Astrocyte (in vitro differentiated cells and primary cell): ENCODE data around the gene HOXB7. TPM values are rescaled to one million over a fixed set of nuclear protein-coding genes. Genes with fewer than 3 reads are reported as not detected.

Experiments used
- DNase-seq: peaks from one replicate; pipeline ENCODE4 v3.0.0-alpha.2; 2010; ENCODE audit warnings: low read depth
- FAIRE-seq: peaks from 2 replicates; lab custom pipeline; 2011; peaks lifted over from hg19 to GRCh38; lab: Jason Lieb, UNC
- H2AFZ ChIP-seq: 2 replicates; pipeline ENCODE4 v1.6.0; 2012; ENCODE audit warnings: low read depth, low read length, inconsistent platforms
- H3K27ac ChIP-seq: 2 replicates; pipeline ENCODE4 v1.5.1; 2011; ENCODE audit warnings: low read depth, low read length, inconsistent platforms
- H3K27me3 ChIP-seq: 2 replicates; pipeline ENCODE4 v1.6.0; 2011; ENCODE audit warnings: low read length, inconsistent platforms; ENCODE audit not compliant: insufficient read depth
- H3K36me3 ChIP-seq: 2 replicates; pipeline ENCODE4 v1.5.1; 2011; ENCODE audit warnings: low read length, inconsistent platforms; ENCODE audit not compliant: insufficient read depth
- H3K4me1 ChIP-seq: 2 replicates; pipeline ENCODE4 v1.5.1; 2011; ENCODE audit warnings: low read length, inconsistent platforms; ENCODE audit not compliant: insufficient read depth
- H3K4me2 ChIP-seq: 2 replicates; pipeline ENCODE4 v1.6.0; 2012; ENCODE audit warnings: low read length, inconsistent platforms
- H3K4me3 ChIP-seq: 2 replicates; pipeline ENCODE4 v1.5.1; 2011; ENCODE audit warnings: low read depth, mild to moderate bottlenecking, low read length, inconsistent platforms; ENCODE audit not compliant: insufficient read depth
- H3K79me2 ChIP-seq: 2 replicates; pipeline ENCODE4 v1.6.0; 2012; ENCODE audit warnings: mild to moderate bottlenecking, low read length, inconsistent platforms; ENCODE audit not compliant: insufficient read depth
- H3K9ac ChIP-seq: 2 replicates; pipeline ENCODE4 v1.6.0; 2012; ENCODE audit warnings: mild to moderate bottlenecking, low read length, inconsistent platforms
- H3K9me3 ChIP-seq: 2 replicates; pipeline ENCODE4 v1.5.1; 2012; ENCODE audit warnings: low read depth, mild to moderate bottlenecking, low read length, inconsistent platforms; ENCODE audit not compliant: insufficient read depth
- H4K20me1 ChIP-seq: 2 replicates; pipeline ENCODE4 v1.6.0; 2012; ENCODE audit warnings: low read length, inconsistent platforms; ENCODE audit not compliant: insufficient read depth
- H3K27ac Mint-ChIP-seq: one replicate; pipeline ENCODE4 v1.8.0; 2021; ENCODE audit warnings: mild to moderate bottlenecking, mixed read lengths; ENCODE audit not compliant: unreplicated experiment
- H3K27me3 Mint-ChIP-seq: one replicate; pipeline ENCODE4 v1.8.0; 2021; ENCODE audit warnings: low read depth, mixed read lengths; ENCODE audit not compliant: unreplicated experiment
- H3K36me3 Mint-ChIP-seq: one replicate; pipeline ENCODE4 v1.8.0; 2021; ENCODE audit warnings: low read depth, mixed read lengths; ENCODE audit not compliant: unreplicated experiment
- H3K4me1 Mint-ChIP-seq: one replicate; pipeline ENCODE4 v1.8.0; 2021; ENCODE audit warnings: low read depth, mixed read lengths; ENCODE audit not compliant: unreplicated experiment
- H3K4me3 Mint-ChIP-seq: one replicate; pipeline ENCODE4 v1.8.0; 2021; ENCODE audit warnings: mild to moderate bottlenecking, moderate library complexity, mixed read lengths; ENCODE audit not compliant: unreplicated experiment
- H3K9me3 Mint-ChIP-seq: one replicate; pipeline ENCODE4 v1.8.0; 2021; ENCODE audit warnings: mild to moderate bottlenecking, mixed read lengths; ENCODE audit not compliant: unreplicated experiment
- CTCF ChIP-seq: IDR thresholded peaks from 2 replicates; pipeline ENCODE4 v1.5.1; 2011; ENCODE audit warnings: low read depth, mild to moderate bottlenecking, inconsistent platforms, low read length, moderate library complexity; ENCODE audit not compliant: insufficient read depth
- EZH2 ChIP-seq: IDR thresholded peaks from 2 replicates; pipeline ENCODE4 v1.6.1; 2012; ENCODE audit warnings: mild to moderate bottlenecking, low read length, inconsistent platforms; ENCODE audit not compliant: insufficient read depth
- total RNA-seq: library from RNA; stranded (reverse); gene quantifications from 2 replicates; pipeline ENCODE4 v1.2.1, GENCODE V29; 2021

Gene HOXB7
- total RNA-seq, 1 donor from 2014 or later: not detected

DNA sequence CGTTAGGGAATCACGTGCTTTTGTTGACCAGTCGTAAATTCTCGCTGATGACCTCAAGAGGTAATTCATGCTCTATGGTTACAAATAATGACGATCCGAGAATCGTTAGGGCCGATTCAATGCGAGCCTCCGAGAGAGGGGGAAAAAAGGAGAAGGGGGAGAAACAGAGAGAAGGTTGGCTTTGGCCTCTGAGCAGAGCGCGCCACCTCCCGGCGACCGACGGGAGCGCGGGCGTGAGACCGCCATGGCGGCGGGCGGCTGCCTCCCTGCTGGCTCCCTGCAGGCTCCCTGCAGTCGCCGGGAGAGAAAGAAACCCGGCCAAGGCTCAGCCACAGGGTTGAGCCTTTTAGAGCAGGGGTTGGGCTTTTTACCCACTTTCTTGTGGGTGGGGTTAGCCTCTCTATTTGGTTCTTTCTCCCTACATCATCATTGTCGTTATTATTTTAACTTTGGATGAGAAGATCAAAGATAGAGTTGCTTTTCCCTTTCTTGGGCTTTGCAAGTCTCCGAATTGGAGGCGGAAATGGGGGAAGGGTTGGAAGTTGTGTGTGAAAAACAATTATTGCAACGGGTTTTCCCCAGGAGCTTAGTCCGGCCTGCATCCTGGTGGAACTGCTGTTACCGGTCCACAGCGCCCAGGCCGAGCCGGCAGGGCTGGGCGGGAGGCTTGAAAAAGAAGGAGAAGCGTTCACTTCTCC, 16.8 kb downstream of the HOXB7 start:
- H3K27ac ChIP-seq: peak overlapping the region; percentile 31
- H3K36me3 ChIP-seq: no peaks in the 10 kb centered on the region
- no peaks in the 10 kb centered on the region for H3K9me3 ChIP-seq
- peaks cover 20% of the 10 kb centered on the region for H3K79me2 ChIP-seq
- peak; percentile 55 for FAIRE-seq
- Mint-ChIP-seq H3K9me3 (peaks cover 35% of the 10 kb centered on the region), H3K27ac (peak overlapping the region; percentile 18), H3K27me3 (peaks cover 91% of the 10 kb centered on the region), H3K4me3 (no peak overlapping the region), H3K36me3 (no peaks in the 10 kb centered on the region), H3K4me1 (no peaks in the 10 kb centered on the region)
- H3K4me3 ChIP-seq: no peak overlapping the region
- TF ChIP-seq EZH2: no peak
- TF ChIP-seq CTCF: peak; percentile 70
- peak overlapping the region; percentile 84 for H3K9ac ChIP-seq
- peaks cover 78% of the 10 kb centered on the region for H3K27me3 ChIP-seq
- peak overlapping the region; percentile 92 for H3K4me2 ChIP-seq
- peaks cover 4% of the 10 kb centered on the region for H4K20me1 ChIP-seq
- H2AFZ ChIP-seq: peak overlapping the region; percentile 37
- H3K4me1 ChIP-seq: peaks cover 18% of the 10 kb centered on the region
- DNase-seq: peak; percentile 83

- peak within 1 kb of the TSS; percentile 65 for H3K4me3 ChIP-seq
- peaks cover 78% of the 10 kb centered on the region for H3K27me3 ChIP-seq
- H2AFZ ChIP-seq: peak within 1 kb of the TSS; percentile 82
- H3K27ac ChIP-seq: peak within 1 kb of the TSS; percentile 72
- Mint-ChIP-seq H3K4me1 (no peaks in the 10 kb centered on the region), H3K27me3 (peaks cover 91% of the 10 kb centered on the region), H3K4me3 (no peak within 1 kb of the TSS), H3K36me3 (no peaks in the 10 kb centered on the region), H3K27ac (peak within 1 kb of the TSS; percentile 18), H3K9me3 (peaks cover 32% of the 10 kb centered on the region)
- peaks cover 20% of the 10 kb centered on the region for H3K79me2 ChIP-seq
- H4K20me1 ChIP-seq: peaks cover under 1% of the 10 kb centered on the region
- peak; percentile 44 for DNase-seq
- TF ChIP-seq EZH2 (peak; percentile 28), CTCF (no peak)
- FAIRE-seq: no peak
- peaks cover 18% of the 10 kb centered on the region for H3K4me1 ChIP-seq
- H3K4me2 ChIP-seq: peak within 1 kb of the TSS; percentile 92
- H3K9ac ChIP-seq: peak within 1 kb of the TSS; percentile 84
- H3K9me3 ChIP-seq: no peaks in the 10 kb centered on the region
- no peaks in the 10 kb centered on the region for H3K36me3 ChIP-seq
Observed at GRCh38 chr17:48593126-48593829, 17.5 kb downstream of the HOXB7 start, which contains the start of gene HOXB5. HOXB5 (minus strand) TSS chr17:48593779; CDS start chr17:48593682, 97 bp downstream.
